K562 (cell line): ENCODE measurements around the gene SLC22A4. TPM values are rescaled to one million over a fixed set of nuclear protein-coding genes. Genes with fewer than 3 reads are reported as not detected.
A peak's percentile ranks its signal among the peaks of the same experiment; 100 is the strongest.

Source experiments
- ATAC-seq: fragments of 200-7000 bp; cut with Tn5 transposase; 3 replicates; pipeline ENCODE4 v1.9.1; 2020; ENCODE audit warnings: moderate library complexity
- BruUV-seq: library from RNA; stranded (reverse); fragments of 400-500 nt; replicated peaks from 2 replicates; lab custom pipeline; 2021; lab: Mats Ljungman, UMichigan
- CTCF ChIA-PET: fragments of 300-600 bp; formaldehyde crosslinking; extraction: SDS; loops from one replicate; lab custom pipeline; 2021; ENCODE audit warnings: low intra/inter-chr PET ratio; lab: Yijun Ruan, JAX
- POLR2A ChIA-PET: fragments of 300-600, 350-650 bp; sonication (Branson Sonifier 250); formaldehyde crosslinking; extraction: SDS; loops from one replicate; lab custom pipeline; 2021; ENCODE audit warnings: antibody characterized with exemption, inconsistent platforms; lab: Yijun Ruan, JAX
- DNase-seq, 4 experiments: peaks; one replicate each; pipeline versions ENCODE4 v3.0.0 to v3.0.0-alpha.2; 2011 to 2018; ENCODE audit warnings: low spot score in 3 of 4, mixed read lengths in 3 of 4; ENCODE audit errors: extremely low read depth in 1 of 4
- FAIRE-seq: peaks from 2 replicates; lab custom pipeline; 2011; peaks lifted over from hg19 to GRCh38; lab: Jason Lieb, UNC
- H2AFZ ChIP-seq: 2 replicates; pipeline ENCODE4 v1.6.0; 2011; ENCODE audit warnings: low read depth, low read length, control low read depth, inconsistent platforms
- H3K27ac ChIP-seq: fragments of 200-600 bp; 3 replicates; pipeline ENCODE4 v1.8.0; 2011; ENCODE audit warnings: low read depth, mild to moderate bottlenecking, control low read depth, inconsistent platforms, low read length, moderate library complexity, mixed read lengths; ENCODE audit errors: extremely low read depth
- H3K27me3 ChIP-seq, 2 experiments: fragments of 300-600 bp in 1 of 2; 2 replicates in 1 of 2; 3 replicates in 1 of 2; pipeline versions ENCODE4 v1.6.0 to v1.8.0; 2011; ENCODE audit warnings: inconsistent platforms in 2 of 2, low read length in 2 of 2, mild to moderate bottlenecking in 1 of 2, mixed read lengths in 1 of 2, moderate library complexity in 1 of 2; ENCODE audit not compliant: control insufficient read depth in 2 of 2, insufficient read depth in 2 of 2
- H3K36me3 ChIP-seq: fragments of 300-600 bp; 3 replicates; pipeline ENCODE4 v1.8.0; 2011; ENCODE audit warnings: mild to moderate bottlenecking, low read length, inconsistent platforms; ENCODE audit not compliant: control insufficient read depth, insufficient read depth
- H3K4me1 ChIP-seq, 2 experiments: fragments of 200-600 bp in 1 of 2; replicated peaks in 1 of 2; 2 replicates in 1 of 2; 3 replicates in 1 of 2; pipeline versions ENCODE4 v1.5.1 to v1.8.0; 2011; ENCODE audit warnings: inconsistent platforms in 2 of 2, low read length in 2 of 2, mild to moderate bottlenecking in 1 of 2, mixed read lengths in 1 of 2, moderate library complexity in 1 of 2; ENCODE audit not compliant: control insufficient read depth in 2 of 2, insufficient read depth in 2 of 2
- H3K4me2 ChIP-seq: 2 replicates; pipeline ENCODE4 v1.6.1; 2011; ENCODE audit warnings: low read length, control low read depth, inconsistent platforms, mixed read lengths; ENCODE audit not compliant: insufficient read depth
- H3K4me3 ChIP-seq: fragments of 200-600 bp; sonication (generic), shearing (Covaris generic); 2 replicates; pipeline ENCODE4 v1.5.1; 2016; ENCODE audit warnings: control low read depth, inconsistent platforms
- H3K79me2 ChIP-seq: fragments of 200-600 bp; 3 replicates; pipeline ENCODE4 v1.8.0; 2011; ENCODE audit warnings: low read length, inconsistent platforms; ENCODE audit not compliant: control insufficient read depth, insufficient read depth
- H3K9ac ChIP-seq, 2 experiments: 2 replicates each; pipeline versions ENCODE4 v1.6.0 to v1.6.1; 2011; ENCODE audit warnings: low read depth in 2 of 2, low read length in 2 of 2, control low read depth in 1 of 2, inconsistent platforms in 1 of 2, mild to moderate bottlenecking in 1 of 2, mixed read lengths in 1 of 2; ENCODE audit not compliant: insufficient read depth in 1 of 2
- H3K9me1 ChIP-seq: one replicate; pipeline ENCODE4 v1.6.0; 2011; ENCODE audit warnings: inconsistent platforms, mild to moderate bottlenecking, low read length, moderate library complexity; ENCODE audit not compliant: control insufficient read depth, insufficient read depth
- H3K9me3 ChIP-seq: replicated peaks from 2 replicates; pipeline ENCODE4 v1.5.1; 2011; ENCODE audit warnings: low read depth, low read length, inconsistent platforms; ENCODE audit not compliant: control insufficient read depth, insufficient read depth
- H4K20me1 ChIP-seq: replicated peaks from 2 replicates; pipeline ENCODE4 v1.6.1; 2011; ENCODE audit warnings: low read length, inconsistent platforms, mixed read lengths; ENCODE audit not compliant: control insufficient read depth, insufficient read depth
- CC2D1A ChIP-seq: fragments of 450-650 bp; IDR thresholded peaks from 2 replicates; pipeline ENCODE4 v1.6.1; 2017; ENCODE audit warnings: mild to moderate bottlenecking
- CSDE1 ChIP-seq, 2 experiments: fragments of 450-650 bp; IDR thresholded peaks; 2 replicates each; pipeline ENCODE4 v1.6.1; 2016; ENCODE audit warnings: mild to moderate bottlenecking in 1 of 2
- MYNN ChIP-seq, 2 experiments: sonication (generic); formaldehyde crosslinking in 1 of 2; IDR thresholded peaks; 2 replicates each; pipeline versions ENCODE4 v1.5.0 to v1.6.1; 2016 to 2020; ENCODE audit warnings: antibody characterized with exemption in 1 of 2, missing genetic modification reagents in 1 of 2
- NRF1 ChIP-seq, 2 experiments: fragments of 450-650 bp; IDR thresholded peaks in 1 of 2; conservative IDR thresholded peaks in 1 of 2; 2 replicates each; pipeline ENCODE4 v1.6.1; 2014; ENCODE audit warnings: mild to moderate bottlenecking in 2 of 2
- PBX2 ChIP-seq, 2 experiments: IDR thresholded peaks in 1 of 2; conservative IDR thresholded peaks in 1 of 2; 2 replicates each; pipeline ENCODE4 v1.6.1; 2016; ENCODE audit warnings: low read depth in 2 of 2, mild to moderate bottlenecking in 1 of 2, missing compliant biosample characterization in 1 of 2, missing genetic modification characterization in 1 of 2, moderate library complexity in 1 of 2
- PCBP1 ChIP-seq: fragments of 200-400 bp; formaldehyde crosslinking; IDR thresholded peaks from 2 replicates; pipeline ENCODE4 v1.6.1; 2018; ENCODE audit warnings: mild to moderate bottlenecking, low read depth, low read length; ENCODE audit not compliant: poor library complexity, severe bottlenecking
- PPARD ChIP-seq: fragments of 250-450 bp; sonication (Bioruptor Pico); IDR thresholded peaks from 2 replicates; pipeline ENCODE4 v1.8.0; 2022; ENCODE audit warnings: inconsistent platforms, mild to moderate bottlenecking, moderate library complexity
- RFX7 ChIP-seq: fragments of 250-450 bp; sonication (Bioruptor Pico); IDR thresholded peaks from 2 replicates; pipeline ENCODE4 v1.5.1; 2021; ENCODE audit warnings: mild to moderate bottlenecking
- ZBTB2 ChIP-seq: fragments of 450-650 bp; IDR thresholded peaks from 2 replicates; pipeline ENCODE4 v1.6.1; 2016; ENCODE audit warnings: antibody characterized with exemption
- ZBTB49 ChIP-seq: sonication (generic); formaldehyde crosslinking; IDR thresholded peaks from 2 replicates; pipeline ENCODE4 v1.8.0; 2022; ENCODE audit warnings: missing genetic modification reagents, mild to moderate bottlenecking, borderline replicate concordance
- ZNF511 ChIP-seq: sonication (generic); formaldehyde crosslinking; IDR thresholded peaks from 2 replicates; pipeline ENCODE4 v1.8.0; 2022; ENCODE audit warnings: mild to moderate bottlenecking, missing genetic modification reagents
- WGBS: fragments of 100-300 bp; shearing (Covaris generic); methylation state at CpG from one replicate; pipeline ENCODE4 v1.1.6; 2016; ENCODE audit warnings: low coverage, mixed read lengths; ENCODE audit not compliant: insufficient coverage; ENCODE audit errors: missing lambda C conversion rate; 5-methylcytosine and 5-hydroxymethylcytosine counted together
- in situ Hi-C: fragments of 300-500 bp; cut with MboI; formaldehyde crosslinking; loops from 4 replicates; pipeline ENCODE4 v1.15.0; 2018; ENCODE audit warnings: inconsistent platforms, mixed read lengths
- intact Hi-C: fragments of 100-400 bp; cut with micrococcal nuclease; formaldehyde crosslinking; loops from 2 replicates; pipeline ENCODE4 v1.14.2; 2022
- polyA plus RNA-seq, 8 experiments: library from polyadenylated mRNA; depleted of rRNA in 4 of 8; stranded (reverse) in 5 of 8; unstranded in 3 of 8; fragments of >200 nt; fragmentation: Nextera tagmentation in 2 of 8; fragmentation: Illumina TruSeq in 1 of 8; extraction: Ambion mirVana in 2 of 8; extraction: Trizol in 1 of 8; gene quantifications; 2 replicates each; pipeline versions ENCODE4 v1.2.1 to v1.2.3, GENCODE V29; 2011 to 2014; ENCODE audit warnings: inconsistent platforms in 1 of 8, missing spikeins in 1 of 8
- total RNA-seq, 7 experiments: library from RNA; depleted of rRNA in 6 of 7; stranded (reverse); fragments of >200 nt in 6 of 7; fragmentation: Illumina TruSeq in 2 of 7; extraction: Trizol in 2 of 7; gene quantifications; 2 replicates each; pipeline versions ENCODE4 v1.2.1 to v1.2.3, GENCODE V29; 2011 to 2021; ENCODE audit warnings: low replicate concordance in 1 of 7

Gene SLC22A4
- total and polyA plus RNA-seq, 9 of the 15 experiments (the other 6 are each of a cell fraction or from before 2014, with no cell fraction given), result 2.7 to 9.5 (median 6.2) TPM

GRCh38 chr5:132253008-132253441, 41.2 kb upstream of the SLC22A4 start:
- no peaks in the 10 kb centered on the region for H3K36me3 ChIP-seq
- no peaks in the 10 kb centered on the region for H3K9me1 ChIP-seq
- FAIRE-seq (no peak), DNase-seq (no peak), ATAC-seq (no peak)
- no peaks in the 10 kb centered on the region for H4K20me1 ChIP-seq
- BruUV-seq, result no TSS peak
- H3K4me3 ChIP-seq, result no peak overlapping the region
- no peaks in the 10 kb centered on the region; the same call in 1 of the 2 replicates for H3K9me3 ChIP-seq
- no peak overlapping the region for H2AFZ ChIP-seq
- CTCF ChIA-PET, result no interaction called here
- H3K27me3 ChIP-seq, result no peaks in the 10 kb centered on the region
- no peak overlapping the region for H3K27ac ChIP-seq
- H3K4me1 ChIP-seq, result peaks cover 0 to 16% of the 10 kb centered on the region in 2 experiments; a peak in 3 of 5 replicates
- H3K9ac ChIP-seq, result peak overlapping the region in 1 of 2 experiments; percentile 40; a peak in 1 of 4 replicates
- 71% methylated on average over 2 of the region's 4 CpGs for WGBS
- in situ Hi-C loops, result no loop called here
- H3K4me2 ChIP-seq, result no peak overlapping the region
- POLR2A ChIA-PET, result interaction anchor here (0.7 kb wide), 1 partner anchor 24 kb away, joined by 3 read pairs; no protein-coding TSS in a partner anchor
- TF ChIP-seq PBX2 (CRISPR knock-in tag; IDR thresholded peaks at IDR 0.05; ENCODE audit: low read depth) (no peak), PBX2 (tag; conservative IDR thresholded peaks at IDR 0.05; ENCODE audit: low read depth) (no peak), ZNF511 (CRISPR knock-in tag) (no peak), MYNN (IDR thresholded peaks at IDR 0.05) (no peak), MYNN (CRISPR knock-in tag; IDR thresholded peaks at IDR 0.05) (no peak), ZBTB2 (no peak), CSDE1 (IDR thresholded peaks at IDR 0.05) (no peak), ZBTB49 (CRISPR knock-in tag) (no peak), PCBP1 (no peak), NRF1 (conservative IDR thresholded peaks at IDR 0.05 in 1 of 2, IDR thresholded peaks at IDR 0.05 in 1 of 2) (no peak), CC2D1A (no peak), RFX7 (CRISPR knock-in tag) (no peak), PPARD (CRISPR knock-in tag) (no peak)
- intact Hi-C loops, result no loop called here
- H3K79me2 ChIP-seq, result peaks cover 5% of the 10 kb centered on the region
